Measurements from ENCODE around the gene NBAS. TPM values are rescaled to one million over a fixed set of nuclear protein-coding genes. Genes with fewer than 3 reads are reported as not detected.

NBAS gene
- polyA plus RNA-seq, 1 of the 3 experiments (the other 2 are of a cell fraction), result 12.0 TPM

- TF ChIP-seq SIN3A (IDR thresholded peaks at IDR 0.05; ENCODE audit: borderline replicate concordance, low read depth, low read length), result no peak
- TF ChIP-seq NFIC (IDR thresholded peaks at IDR 0.05; ENCODE audit: borderline replicate concordance), result no peak
These were observed 375.0 kb downstream of the NBAS start (continued) for GRCh38 chr2:15186118-15186517.

GRCh38 chr2:15184491-15184890 is 376.6 kb downstream of the NBAS start:
- Histone ChIP-seq H3K79me2 (ENCODE audit: insufficient read depth) (no peaks in the 10 kb centered on the region), H3F3A (replicated peaks; ENCODE audit: insufficient read depth) (no peaks in the 10 kb centered on the region), H3K4me2 (no peak overlapping the region), H3K9ac (no peak overlapping the region), H3K9me2 (no peaks in the 10 kb centered on the region), H3K9me3 (no peaks in the 10 kb centered on the region), H3K36me3 (replicated peaks in 1 of 2; ENCODE audit: control insufficient read depth in 1 of 2, insufficient read depth in 2 of 2, low read length in 1 of 2) (peaks cover 5 to 21% of the 10 kb centered on the region in 2 experiments), H2AFZ (ENCODE audit: low read depth) (no peak overlapping the region), H4K20me1 (ENCODE audit: insufficient read depth) (no peaks in the 10 kb centered on the region), H3K4me1 (ENCODE audit: control insufficient read depth in 1 of 2, insufficient read depth in 2 of 2, low read depth in 1 of 2, low read length in 1 of 2) (no peaks in the 10 kb centered on the region; a peak in 1 of 4 replicates), H3K27ac (ENCODE audit: low read depth in 2 of 2, low read length in 1 of 2) (no peak overlapping the region), H3K4me3 (ENCODE audit: low read depth in 2 of 2, low read length in 1 of 2) (no peak overlapping the region), H3K27me3 (ENCODE audit: insufficient read depth) (no peaks in the 10 kb centered on the region)
- POLR2A ChIA-PET, result no interaction called here
- 92% methylated on average over 5 of the region's 5 CpGs for WGBS (ENCODE audit: low lambda C conversion rate)
- no peak for DNase-seq
- no peak for TF ChIP-seq RAD21 (IDR thresholded peaks at IDR 0.05; ENCODE audit: low read length)
- TF ChIP-seq JUND (IDR thresholded peaks at IDR 0.05), result no peak
- no peak for TF ChIP-seq ELF1 (IDR thresholded peaks at IDR 0.05)
- CTCF ChIA-PET, result no interaction called here

GRCh38 chr2:15182275-15182674 is 378.9 kb downstream of the NBAS start:
- DNase-seq, result no peak
- WGBS (ENCODE audit: low lambda C conversion rate), result 97% methylated on average over 5 of the region's 5 CpGs

More at GRCh38 chr2:15182275-15182674, 378.9 kb downstream of the NBAS start:
- no peaks in the 10 kb centered on the region for H4K20me1 ChIP-seq (ENCODE audit: insufficient read depth)
- H3K36me3 ChIP-seq (replicated peaks in 1 of 2; ENCODE audit: control insufficient read depth in 1 of 2, insufficient read depth in 2 of 2, low read length in 1 of 2), result peaks cover 4 to 8% of the 10 kb centered on the region in 2 experiments
- no peaks in the 10 kb centered on the region for H3K9me2 ChIP-seq
- H2AFZ ChIP-seq (ENCODE audit: low read depth), result no peak overlapping the region
- no peaks in the 10 kb centered on the region for H3K27me3 ChIP-seq (ENCODE audit: insufficient read depth)
- H3K4me2 ChIP-seq, result no peak overlapping the region
- H3K9me3 ChIP-seq, result no peaks in the 10 kb centered on the region
- H3F3A ChIP-seq (replicated peaks; ENCODE audit: insufficient read depth), result peaks cover 4% of the 10 kb centered on the region
- POLR2A ChIA-PET, result no interaction called here
- H3K4me1 ChIP-seq (ENCODE audit: control insufficient read depth in 1 of 2, insufficient read depth in 2 of 2, low read depth in 1 of 2, low read length in 1 of 2), result peaks cover 0 to 5% of the 10 kb centered on the region in 2 experiments; a peak in 2 of 4 replicates
- H3K79me2 ChIP-seq (ENCODE audit: insufficient read depth), result no peaks in the 10 kb centered on the region
- no peak overlapping the region for H3K9ac ChIP-seq
- TF ChIP-seq SIN3A (IDR thresholded peaks at IDR 0.05; ENCODE audit: borderline replicate concordance, low read depth, low read length), result no peak
- TF ChIP-seq FOSL2 (IDR thresholded peaks at IDR 0.05; ENCODE audit: borderline replicate concordance, low read depth), result no peak
- no peak for TF ChIP-seq JUND (IDR thresholded peaks at IDR 0.05)
- no peak for TF ChIP-seq USF2 (IDR thresholded peaks at IDR 0.05; ENCODE audit: borderline replicate concordance, low read depth, low read length)
- no peak for TF ChIP-seq RXRA (IDR thresholded peaks at IDR 0.05; ENCODE audit: borderline replicate concordance, low read depth)
- TF ChIP-seq TCF12 (IDR thresholded peaks at IDR 0.05), result no peak
- TF ChIP-seq EP300 (IDR thresholded peaks at IDR 0.05; ENCODE audit: borderline replicate concordance in 1 of 2, low read depth in 1 of 2, low read length in 1 of 2), result no peak
- TF ChIP-seq, protein P1, sequence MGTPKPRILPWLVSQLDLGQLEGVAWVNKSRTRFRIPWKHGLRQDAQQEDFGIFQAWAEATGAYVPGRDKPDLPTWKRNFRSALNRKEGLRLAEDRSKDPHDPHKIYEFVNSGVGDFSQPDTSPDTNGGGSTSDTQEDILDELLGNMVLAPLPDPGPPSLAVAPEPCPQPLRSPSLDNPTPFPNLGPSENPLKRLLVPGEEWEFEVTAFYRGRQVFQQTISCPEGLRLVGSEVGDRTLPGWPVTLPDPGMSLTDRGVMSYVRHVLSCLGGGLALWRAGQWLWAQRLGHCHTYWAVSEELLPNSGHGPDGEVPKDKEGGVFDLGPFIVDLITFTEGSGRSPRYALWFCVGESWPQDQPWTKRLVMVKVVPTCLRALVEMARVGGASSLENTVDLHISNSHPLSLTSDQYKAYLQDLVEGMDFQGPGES (IDR thresholded peaks at IDR 0.05; ENCODE audit: low read depth, low read length), result no peak
- TF ChIP-seq FOXJ3 (CRISPR knock-in tag; IDR thresholded peaks at IDR 0.05), result no peak
- TF ChIP-seq SMC3 (IDR thresholded peaks at IDR 0.05; ENCODE audit: low read depth, low read length), result no peak
- TF ChIP-seq RAD21 (IDR thresholded peaks at IDR 0.05; ENCODE audit: low read length), result no peak
- CTCF ChIA-PET, result interaction anchor here (1.1 to 1.8 kb wide), 2 partner anchors 22 to 279 kb away, joined by 3 to 4 read pairs; no protein-coding TSS in a partner anchor
- no peak overlapping the region for H3K4me3 ChIP-seq (ENCODE audit: low read depth in 2 of 2, low read length in 1 of 2)
- H3K27ac ChIP-seq (ENCODE audit: low read depth in 2 of 2, low read length in 1 of 2), result no peak overlapping the region

Measured in SK-N-SH (cell line).